GM13976 (cell line): ENCODE data around the gene WNT2B.
"Not testable (repeated sequence)": the region's sequence is repeated elsewhere in the genome, so short reads cannot be mapped to it uniquely, and the experiment has no call there.

Experiments used
- DNase-seq: peaks from one replicate; pipeline ENCODE4 v3.0.0; 2012; ENCODE audit warnings: low spot score
- CTCF ChIP-seq: IDR thresholded peaks from 2 replicates; pipeline ENCODE4 v1.5.1; 2012; ENCODE audit warnings: borderline replicate concordance, mild to moderate bottlenecking; ENCODE audit not compliant: insufficient read depth; ENCODE audit errors: extremely low read depth, missing control alignments, control extremely low read depth
- in situ Hi-C: fragments of 300-500 bp; cut with MboI; formaldehyde crosslinking; loops from one replicate; pipeline ENCODE4 v1.12.0; 2022; ENCODE audit warnings: low sequenced_read_pairs, mixed read lengths, inconsistent platforms; ENCODE audit not compliant: unreplicated experiment

WNT2B gene

GRCh38 chr1:112466078-112466660 is 42.6 kb upstream of the WNT2B start:
- DNase-seq: peak; percentile 86
- in situ Hi-C loops: no loop called here
- peak; percentile 81 for TF ChIP-seq CTCF

GRCh38 chr1:112470324-112470723 is 38.4 kb upstream of the WNT2B start:
- in situ Hi-C loops, DNase-seq: not testable (repeated sequence)

- DNase-seq: no peak
- in situ Hi-C loops: no loop called here
Observed at GRCh38 chr1:112470966-112471365, 37.8 kb upstream of the WNT2B start.

GRCh38 chr1:112472142-112472541 is 36.6 kb upstream of the WNT2B start:
- in situ Hi-C loops: no loop called here
- no peak for DNase-seq
- no peak for TF ChIP-seq CTCF

More at GRCh38 chr1:112470966-112471365, 37.8 kb upstream of the WNT2B start:
- TF ChIP-seq CTCF: no peak

- DNase-seq: no peak
- no peak for TF ChIP-seq CTCF
- in situ Hi-C loops: no loop called here
Observed at GRCh38 chr1:112477550-112477949, 31.2 kb upstream of the WNT2B start.

- no peak for DNase-seq
- in situ Hi-C loops: no loop called here
- TF ChIP-seq CTCF: no peak
Observed at GRCh38 chr1:112478314-112478713, 30.5 kb upstream of the WNT2B start.

GRCh38 chr1:112486063-112486462 is 22.7 kb upstream of the WNT2B start:
- in situ Hi-C loops: not testable (repeated sequence)

GRCh38 chr1:112487686-112488085 is 21.1 kb upstream of the WNT2B start:
- in situ Hi-C loops, DNase-seq: not testable (repeated sequence)

More at GRCh38 chr1:112486063-112486462, 22.7 kb upstream of the WNT2B start:
- DNase-seq: not testable (repeated sequence)

- in situ Hi-C loops: no loop called here
- DNase-seq: no peak
- TF ChIP-seq CTCF: no peak
Observed at GRCh38 chr1:112488141-112488540, 20.6 kb upstream of the WNT2B start.
